HepG2 (cell line): ENCODE measurements around the gene ACTN1.

Source experiments
- CBX1 ChIP-seq: IDR thresholded peaks from one replicate; pipeline ENCODE4 v1.6.1; 2016; ENCODE audit warnings: antibody characterized with exemption, low read depth
- ETV5 ChIP-seq: IDR thresholded peaks from 2 replicates; pipeline ENCODE4 v1.6.1; 2018; ENCODE audit warnings: missing biosample characterization, missing genetic modification reagents, inconsistent platforms, borderline replicate concordance
- PTBP1 ChIP-seq: fragments of 200-400 bp; formaldehyde crosslinking; IDR thresholded peaks from 2 replicates; pipeline ENCODE4 v1.6.1; 2018; ENCODE audit warnings: low read length, low read depth; ENCODE audit not compliant: poor library complexity, severe bottlenecking
- ZNF354B ChIP-seq: sonication (generic); formaldehyde crosslinking; IDR thresholded peaks from 2 replicates; pipeline ENCODE4 v1.8.0; 2022; ENCODE audit warnings: mild to moderate bottlenecking, missing genetic modification reagents
- TF ChIP-seq, protein P1 (sequence below): sonication (generic); formaldehyde crosslinking; conservative IDR thresholded peaks from 2 replicates; pipeline ENCODE4 v1.4.0; 2020; ENCODE audit warnings: missing genetic modification reagents
- TF ChIP-seq, protein P2 (sequence below): sonication (generic); formaldehyde crosslinking; IDR thresholded peaks from 2 replicates; pipeline ENCODE4 v1.4.0; 2020; ENCODE audit warnings: mild to moderate bottlenecking, missing genetic modification reagents, borderline replicate concordance
- TF ChIP-seq, protein P3 (sequence below): sonication (generic); formaldehyde crosslinking; IDR thresholded peaks from 2 replicates; pipeline ENCODE4 v1.5.0; 2020; ENCODE audit warnings: mild to moderate bottlenecking, missing genetic modification reagents, moderate library complexity
- TF ChIP-seq, protein P4 (sequence below): sonication (generic); formaldehyde crosslinking; IDR thresholded peaks from 2 replicates; pipeline ENCODE4 v1.4.0; 2020; ENCODE audit warnings: missing genetic modification reagents
- TF ChIP-seq, protein P5 (sequence below): IDR thresholded peaks from 2 replicates; pipeline ENCODE4 v1.6.1; 2012; ENCODE audit warnings: inconsistent platforms

DNA sequence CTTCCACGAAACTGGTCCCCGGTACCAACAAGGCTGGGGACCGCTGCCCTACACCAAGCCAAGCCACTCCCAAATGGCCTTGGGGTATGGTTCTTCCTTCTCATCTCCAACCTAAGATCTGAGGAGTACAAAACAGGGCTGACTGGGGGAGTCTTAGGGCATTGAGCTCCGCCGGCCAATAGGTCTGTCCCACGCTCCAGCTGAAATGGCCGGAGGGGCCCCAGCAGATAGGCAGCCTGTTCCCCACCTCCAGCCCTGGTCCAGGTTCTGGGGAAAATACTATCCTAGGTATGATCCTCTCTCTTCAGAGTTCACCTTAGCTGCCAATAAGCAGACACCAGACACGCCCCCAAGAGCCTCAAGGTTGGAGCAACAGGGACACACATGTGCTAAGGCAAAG, 90.2 kb downstream of the ACTN1 start:
- TF ChIP-seq, protein P1, sequence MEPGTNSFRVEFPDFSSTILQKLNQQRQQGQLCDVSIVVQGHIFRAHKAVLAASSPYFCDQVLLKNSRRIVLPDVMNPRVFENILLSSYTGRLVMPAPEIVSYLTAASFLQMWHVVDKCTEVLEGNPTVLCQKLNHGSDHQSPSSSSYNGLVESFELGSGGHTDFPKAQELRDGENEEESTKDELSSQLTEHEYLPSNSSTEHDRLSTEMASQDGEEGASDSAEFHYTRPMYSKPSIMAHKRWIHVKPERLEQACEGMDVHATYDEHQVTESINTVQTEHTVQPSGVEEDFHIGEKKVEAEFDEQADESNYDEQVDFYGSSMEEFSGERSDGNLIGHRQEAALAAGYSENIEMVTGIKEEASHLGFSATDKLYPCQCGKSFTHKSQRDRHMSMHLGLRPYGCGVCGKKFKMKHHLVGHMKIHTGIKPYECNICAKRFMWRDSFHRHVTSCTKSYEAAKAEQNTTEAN, result no peak
- TF ChIP-seq, protein P2, sequence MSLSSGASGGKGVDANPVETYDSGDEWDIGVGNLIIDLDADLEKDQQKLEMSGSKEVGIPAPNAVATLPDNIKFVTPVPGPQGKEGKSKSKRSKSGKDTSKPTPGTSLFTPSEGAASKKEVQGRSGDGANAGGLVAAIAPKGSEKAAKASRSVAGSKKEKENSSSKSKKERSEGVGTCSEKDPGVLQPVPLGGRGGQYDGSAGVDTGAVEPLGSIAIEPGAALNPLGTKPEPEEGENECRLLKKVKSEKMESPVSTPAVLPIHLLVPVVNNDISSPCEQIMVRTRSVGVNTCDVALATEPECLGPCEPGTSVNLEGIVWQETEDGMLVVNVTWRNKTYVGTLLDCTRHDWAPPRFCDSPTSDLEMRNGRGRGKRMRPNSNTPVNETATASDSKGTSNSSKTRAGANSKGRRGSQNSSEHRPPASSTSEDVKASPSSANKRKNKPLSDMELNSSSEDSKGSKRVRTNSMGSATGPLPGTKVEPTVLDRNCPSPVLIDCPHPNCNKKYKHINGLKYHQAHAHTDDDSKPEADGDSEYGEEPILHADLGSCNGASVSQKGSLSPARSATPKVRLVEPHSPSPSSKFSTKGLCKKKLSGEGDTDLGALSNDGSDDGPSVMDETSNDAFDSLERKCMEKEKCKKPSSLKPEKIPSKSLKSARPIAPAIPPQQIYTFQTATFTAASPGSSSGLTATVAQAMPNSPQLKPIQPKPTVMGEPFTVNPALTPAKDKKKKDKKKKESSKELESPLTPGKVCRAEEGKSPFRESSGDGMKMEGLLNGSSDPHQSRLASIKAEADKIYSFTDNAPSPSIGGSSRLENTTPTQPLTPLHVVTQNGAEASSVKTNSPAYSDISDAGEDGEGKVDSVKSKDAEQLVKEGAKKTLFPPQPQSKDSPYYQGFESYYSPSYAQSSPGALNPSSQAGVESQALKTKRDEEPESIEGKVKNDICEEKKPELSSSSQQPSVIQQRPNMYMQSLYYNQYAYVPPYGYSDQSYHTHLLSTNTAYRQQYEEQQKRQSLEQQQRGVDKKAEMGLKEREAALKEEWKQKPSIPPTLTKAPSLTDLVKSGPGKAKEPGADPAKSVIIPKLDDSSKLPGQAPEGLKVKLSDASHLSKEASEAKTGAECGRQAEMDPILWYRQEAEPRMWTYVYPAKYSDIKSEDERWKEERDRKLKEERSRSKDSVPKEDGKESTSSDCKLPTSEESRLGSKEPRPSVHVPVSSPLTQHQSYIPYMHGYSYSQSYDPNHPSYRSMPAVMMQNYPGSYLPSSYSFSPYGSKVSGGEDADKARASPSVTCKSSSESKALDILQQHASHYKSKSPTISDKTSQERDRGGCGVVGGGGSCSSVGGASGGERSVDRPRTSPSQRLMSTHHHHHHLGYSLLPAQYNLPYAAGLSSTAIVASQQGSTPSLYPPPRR (CRISPR knock-in tag), result no peak
- TF ChIP-seq ETV5 (CRISPR knock-in tag), result no peak
- TF ChIP-seq ZNF354B, result no peak
- TF ChIP-seq, protein P3, sequence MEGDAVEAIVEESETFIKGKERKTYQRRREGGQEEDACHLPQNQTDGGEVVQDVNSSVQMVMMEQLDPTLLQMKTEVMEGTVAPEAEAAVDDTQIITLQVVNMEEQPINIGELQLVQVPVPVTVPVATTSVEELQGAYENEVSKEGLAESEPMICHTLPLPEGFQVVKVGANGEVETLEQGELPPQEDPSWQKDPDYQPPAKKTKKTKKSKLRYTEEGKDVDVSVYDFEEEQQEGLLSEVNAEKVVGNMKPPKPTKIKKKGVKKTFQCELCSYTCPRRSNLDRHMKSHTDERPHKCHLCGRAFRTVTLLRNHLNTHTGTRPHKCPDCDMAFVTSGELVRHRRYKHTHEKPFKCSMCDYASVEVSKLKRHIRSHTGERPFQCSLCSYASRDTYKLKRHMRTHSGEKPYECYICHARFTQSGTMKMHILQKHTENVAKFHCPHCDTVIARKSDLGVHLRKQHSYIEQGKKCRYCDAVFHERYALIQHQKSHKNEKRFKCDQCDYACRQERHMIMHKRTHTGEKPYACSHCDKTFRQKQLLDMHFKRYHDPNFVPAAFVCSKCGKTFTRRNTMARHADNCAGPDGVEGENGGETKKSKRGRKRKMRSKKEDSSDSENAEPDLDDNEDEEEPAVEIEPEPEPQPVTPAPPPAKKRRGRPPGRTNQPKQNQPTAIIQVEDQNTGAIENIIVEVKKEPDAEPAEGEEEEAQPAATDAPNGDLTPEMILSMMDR, result no peak
- TF ChIP-seq, protein P4, sequence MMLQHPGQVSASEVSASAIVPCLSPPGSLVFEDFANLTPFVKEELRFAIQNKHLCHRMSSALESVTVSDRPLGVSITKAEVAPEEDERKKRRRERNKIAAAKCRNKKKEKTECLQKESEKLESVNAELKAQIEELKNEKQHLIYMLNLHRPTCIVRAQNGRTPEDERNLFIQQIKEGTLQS (CRISPR knock-in tag), result no peak
- no peak for TF ChIP-seq PTBP1
- TF ChIP-seq, protein P5, sequence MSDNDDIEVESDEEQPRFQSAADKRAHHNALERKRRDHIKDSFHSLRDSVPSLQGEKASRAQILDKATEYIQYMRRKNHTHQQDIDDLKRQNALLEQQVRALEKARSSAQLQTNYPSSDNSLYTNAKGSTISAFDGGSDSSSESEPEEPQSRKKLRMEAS, result no peak
- no peak for TF ChIP-seq CBX1
